GM12873 (cell line): ENCODE data around the gene ZNF213.

Source experiments
- CTCF ChIP-seq: IDR thresholded peaks from 2 replicates; pipeline ENCODE4 v1.5.1; 2012; ENCODE audit warnings: low read depth, mild to moderate bottlenecking, moderate library complexity, low read length, control low read depth; ENCODE audit not compliant: insufficient read depth; ENCODE audit errors: missing control alignments

The ZNF213 gene

DNA sequence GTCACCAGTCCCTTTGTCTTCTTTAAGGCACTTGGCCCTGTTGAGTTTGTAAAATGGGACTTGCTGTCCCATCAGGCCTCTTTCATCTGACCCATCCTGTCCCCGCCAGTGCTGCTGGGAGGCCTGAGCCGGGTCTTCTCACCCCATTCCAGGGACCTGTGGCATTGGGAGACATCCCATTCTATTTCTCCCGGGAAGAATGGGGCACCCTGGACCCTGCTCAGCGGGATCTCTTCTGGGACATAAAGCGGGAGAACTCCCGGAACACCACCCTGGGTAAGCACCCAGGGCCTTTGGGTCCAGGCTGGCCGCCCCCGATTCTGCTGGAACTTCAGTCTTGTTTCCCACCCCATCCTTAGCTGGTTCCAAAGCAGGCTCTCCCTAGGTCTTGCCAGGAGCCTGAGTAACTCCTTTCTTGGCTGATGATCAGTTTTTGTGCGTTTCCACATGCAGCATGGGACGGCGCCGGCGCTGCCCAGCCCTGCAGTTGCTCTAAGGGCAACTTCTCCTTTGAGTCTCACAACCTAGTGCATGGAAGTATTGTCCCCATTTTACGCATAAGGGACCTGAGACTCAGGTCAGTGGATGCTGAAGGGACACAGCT is 4.1 kb downstream of the ZNF213 start:
- no peak for TF ChIP-seq CTCF

GRCh38 chr16:3140603-3141427 is 6.0 kb downstream of the ZNF213 start:
- no peak for TF ChIP-seq CTCF

DNA sequence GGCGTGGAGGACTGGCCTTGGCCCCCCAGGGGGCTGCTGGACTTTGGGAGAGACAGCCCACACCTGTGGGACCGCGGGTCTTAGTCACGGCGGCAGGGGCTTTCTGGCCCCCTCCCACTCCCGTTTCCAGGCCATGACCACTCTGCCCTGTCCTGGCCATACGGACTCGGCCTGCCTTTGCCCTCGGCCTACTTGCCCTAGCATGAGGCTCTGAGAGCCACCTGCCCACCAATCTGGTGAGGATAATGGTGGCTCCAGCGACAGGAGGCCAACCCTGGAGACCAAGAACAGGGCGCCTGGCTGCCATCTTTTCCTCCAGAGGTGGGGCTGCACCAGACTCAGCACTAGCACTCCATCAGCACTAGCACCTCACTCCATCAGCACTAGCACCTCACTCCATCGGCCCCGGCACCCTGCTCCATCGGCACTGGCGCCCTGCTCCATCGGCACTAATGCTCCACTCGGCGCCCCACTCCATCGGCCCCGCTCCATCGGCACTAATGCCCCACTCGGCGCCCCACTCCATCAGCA is 7.0 kb downstream of the ZNF213 start:
- no peak for TF ChIP-seq CTCF

DNA sequence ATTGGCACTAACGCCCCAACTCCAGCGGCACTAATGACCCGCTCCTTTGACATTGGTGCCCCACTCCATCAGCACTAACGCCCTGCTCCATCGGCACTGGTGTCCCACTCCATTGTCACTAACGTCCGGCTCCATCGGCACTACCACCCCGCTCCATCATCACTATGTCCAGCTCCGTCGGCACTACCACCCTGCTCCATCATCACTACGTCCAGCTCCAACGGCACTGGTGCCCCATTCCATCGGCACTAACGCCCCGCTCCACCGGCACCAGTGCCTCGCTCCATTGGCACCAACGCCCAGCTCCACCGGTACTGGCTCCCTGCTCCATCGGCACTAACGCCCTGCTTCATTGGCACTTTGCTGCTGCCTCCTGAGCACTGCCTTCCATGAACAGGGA is 7.5 kb downstream of the ZNF213 start:
- TF ChIP-seq CTCF = no peak

GRCh38 chr16:3142770-3143169 is 7.9 kb downstream of the ZNF213 start:
- TF ChIP-seq CTCF = no peak

- TF ChIP-seq CTCF = no peak
Measured at GRCh38 chr16:3143189-3143588, 8.4 kb downstream of the ZNF213 start.

- no peak for TF ChIP-seq CTCF
Measured at GRCh38 chr16:3143598-3144320, 8.9 kb downstream of the ZNF213 start.
